SH-SY5Y (cell line): ENCODE measurements around the gene TNFSF10.

Experiments used
- GATA2 ChIP-seq: IDR thresholded peaks from 2 replicates; pipeline ENCODE4 v1.6.1; 2011; ENCODE audit warnings: mild to moderate bottlenecking, low read depth, low read length
- GATA3 ChIP-seq: IDR thresholded peaks from 2 replicates; pipeline ENCODE4 v1.6.1; 2011; ENCODE audit warnings: low read depth, mild to moderate bottlenecking, low read length, moderate library complexity

DNA sequence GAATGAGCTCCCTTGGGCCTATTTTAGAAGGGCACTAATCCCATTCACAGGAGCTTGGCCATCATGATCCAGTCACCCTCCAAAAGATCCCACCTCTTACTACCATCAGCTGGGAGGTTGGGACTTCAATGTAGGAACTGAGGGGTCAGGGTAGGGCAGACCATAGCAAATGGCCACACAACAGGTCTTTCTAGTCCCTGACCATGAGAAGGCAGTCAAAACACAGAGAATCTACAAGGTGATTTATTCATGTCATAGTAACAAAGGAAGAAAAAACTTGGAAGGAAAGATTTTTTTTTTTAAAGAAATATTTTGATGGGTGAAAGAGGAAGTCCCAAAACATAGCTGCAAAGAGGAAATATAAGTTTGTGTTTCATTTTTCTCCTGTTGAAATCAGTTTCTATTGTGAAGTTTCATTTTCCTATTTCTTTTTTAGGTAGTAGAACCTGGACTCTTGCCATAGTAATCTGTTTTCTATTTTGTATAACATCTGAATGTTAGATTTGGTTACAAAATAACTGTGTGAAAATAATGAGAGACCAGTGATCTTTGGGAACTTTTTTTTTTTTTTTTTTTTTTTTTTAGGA is 23.5 kb upstream of the TNFSF10 start:
- TF ChIP-seq GATA2 (no peak), GATA3 (no peak)
